Measurements from ENCODE around the gene VTCN1.

GRCh38 chr1:117107364-117107763 lies 103.4 kb downstream of the VTCN1 start:
- TF ChIP-seq POLR2AphosphoS5 (IDR thresholded peaks at IDR 0.05) (no peak), CTCF (IDR thresholded peaks at IDR 0.05) (no peak)

Measured in prostate gland (tissue), 2 donors.